Prostate gland (tissue), 2 donors: ENCODE measurements around the gene PBX3.

ENCODE experiments used
- POLR2A ChIP-seq: fragments of 450-650 bp; IDR thresholded peaks from one replicate; pipeline ENCODE4 v1.6.1; 2016; ENCODE audit warnings: antibody characterized with exemption, mild to moderate bottlenecking
- POLR2AphosphoS5 ChIP-seq: sonication (generic); formaldehyde crosslinking; IDR thresholded peaks from one replicate; pipeline ENCODE4 v1.6.1; 2017; ENCODE audit warnings: antibody characterized with exemption
- TF ChIP-seq, protein P1 (sequence below), 4 experiments: fragments of 200-600 bp in 2 of 4; fragments of 450-650 bp in 2 of 4; sonication (generic) in 2 of 4; IDR thresholded peaks; 1 replicate in 3 of 4; 2 replicates in 1 of 4; pipeline ENCODE4 v1.5.1; 2016 to 2019; ENCODE audit warnings: antibody characterized with exemption in 4 of 4, mild to moderate bottlenecking in 2 of 4, moderate library complexity in 2 of 4

DNA sequence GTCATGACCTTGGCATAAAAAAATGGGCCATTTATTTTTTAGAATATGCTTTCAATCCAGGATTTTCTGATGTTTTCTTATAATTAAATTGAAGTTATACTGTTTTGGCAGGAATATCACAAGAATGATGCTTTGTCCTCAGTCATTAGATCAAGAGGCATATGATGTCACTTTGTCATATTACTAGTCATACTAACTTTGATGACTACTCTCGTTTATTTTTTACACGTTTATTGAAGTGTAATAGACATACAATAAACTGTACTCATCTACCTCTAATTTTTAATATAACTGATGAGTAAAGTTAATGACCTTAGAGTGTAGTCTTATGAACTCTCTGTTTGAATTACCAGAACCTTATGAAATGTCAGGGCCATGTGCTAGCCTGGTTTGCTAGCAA, 56.4 kb downstream of the PBX3 start:
- TF ChIP-seq POLR2AphosphoS5 (no peak), POLR2A (no peak)
- TF ChIP-seq, protein P1, sequence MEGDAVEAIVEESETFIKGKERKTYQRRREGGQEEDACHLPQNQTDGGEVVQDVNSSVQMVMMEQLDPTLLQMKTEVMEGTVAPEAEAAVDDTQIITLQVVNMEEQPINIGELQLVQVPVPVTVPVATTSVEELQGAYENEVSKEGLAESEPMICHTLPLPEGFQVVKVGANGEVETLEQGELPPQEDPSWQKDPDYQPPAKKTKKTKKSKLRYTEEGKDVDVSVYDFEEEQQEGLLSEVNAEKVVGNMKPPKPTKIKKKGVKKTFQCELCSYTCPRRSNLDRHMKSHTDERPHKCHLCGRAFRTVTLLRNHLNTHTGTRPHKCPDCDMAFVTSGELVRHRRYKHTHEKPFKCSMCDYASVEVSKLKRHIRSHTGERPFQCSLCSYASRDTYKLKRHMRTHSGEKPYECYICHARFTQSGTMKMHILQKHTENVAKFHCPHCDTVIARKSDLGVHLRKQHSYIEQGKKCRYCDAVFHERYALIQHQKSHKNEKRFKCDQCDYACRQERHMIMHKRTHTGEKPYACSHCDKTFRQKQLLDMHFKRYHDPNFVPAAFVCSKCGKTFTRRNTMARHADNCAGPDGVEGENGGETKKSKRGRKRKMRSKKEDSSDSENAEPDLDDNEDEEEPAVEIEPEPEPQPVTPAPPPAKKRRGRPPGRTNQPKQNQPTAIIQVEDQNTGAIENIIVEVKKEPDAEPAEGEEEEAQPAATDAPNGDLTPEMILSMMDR (IDR thresholded peaks at IDR 0.05) = no peak
